ENCODE measurements around the gene RELT. TPM values are rescaled to one million over a fixed set of nuclear protein-coding genes. Genes with fewer than 3 reads are reported as not detected.

RELT gene, protein sequence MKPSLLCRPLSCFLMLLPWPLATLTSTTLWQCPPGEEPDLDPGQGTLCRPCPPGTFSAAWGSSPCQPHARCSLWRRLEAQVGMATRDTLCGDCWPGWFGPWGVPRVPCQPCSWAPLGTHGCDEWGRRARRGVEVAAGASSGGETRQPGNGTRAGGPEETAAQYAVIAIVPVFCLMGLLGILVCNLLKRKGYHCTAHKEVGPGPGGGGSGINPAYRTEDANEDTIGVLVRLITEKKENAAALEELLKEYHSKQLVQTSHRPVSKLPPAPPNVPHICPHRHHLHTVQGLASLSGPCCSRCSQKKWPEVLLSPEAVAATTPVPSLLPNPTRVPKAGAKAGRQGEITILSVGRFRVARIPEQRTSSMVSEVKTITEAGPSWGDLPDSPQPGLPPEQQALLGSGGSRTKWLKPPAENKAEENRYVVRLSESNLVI
- total RNA-seq: 10 to 100 TPM; 21.6 to 23.2 TPM

DNA sequence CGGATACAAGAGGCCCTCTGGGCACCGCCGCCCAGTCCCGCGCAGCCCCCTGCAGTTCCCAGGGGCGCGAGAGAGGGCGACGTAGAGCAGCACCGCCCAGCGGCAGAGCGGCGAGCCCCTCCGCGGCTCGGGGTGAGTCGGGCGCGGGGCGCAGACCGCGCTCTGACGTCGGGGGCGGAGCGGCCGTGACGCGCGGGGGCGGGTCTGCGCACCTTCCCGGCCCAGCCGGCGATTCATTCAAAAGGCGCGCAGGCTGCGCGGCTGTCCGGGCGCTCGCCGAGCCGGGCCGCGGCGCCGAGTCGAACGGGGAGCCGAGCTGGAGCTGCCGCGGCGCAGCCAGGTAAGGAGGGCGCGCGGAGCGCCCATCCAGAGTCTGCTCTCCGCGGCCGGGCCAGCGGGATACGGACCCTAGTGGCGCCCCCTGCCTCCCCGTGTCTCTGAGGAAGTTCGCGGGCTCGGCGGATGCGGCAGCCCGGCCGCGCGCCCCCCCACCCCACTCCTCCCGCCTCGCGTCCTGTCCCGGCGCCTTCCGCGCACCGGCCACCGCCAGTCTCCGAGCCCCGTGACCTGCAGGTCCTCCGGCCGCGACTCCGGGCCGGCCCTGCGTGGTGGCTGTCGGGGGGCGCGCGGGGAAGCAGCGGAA lies at the start of gene RELT:
Gene RELT (plus strand): TSS at position 240 of the 643 bp plus-strand sequence. CDS start 12,738 bp downstream, outside the sequence.

Other genes with a start within 250 kb of the RELT start
- 10 to 100 TPM; 45.9 to 47.3 TPM for gene FCHSD2, start 234.1 kb upstream of the RELT start, total RNA-seq
- not detected for gene P2RY2, start 158.1 kb upstream of the RELT start, total RNA-seq
- gene P2RY6, start 104.1 kb upstream of the RELT start, total RNA-seq: not detected
- not detected for gene ARHGEF17, start 68.1 kb upstream of the RELT start, total RNA-seq
- 10 to 100 TPM; 27.3 to 28.4 TPM for gene FAM168A, start 221.7 kb downstream of the RELT start, total RNA-seq

Data from activated naive CD4-positive, alpha-beta T cell treated with anti-CD3 and anti-CD28 coated beads, Interleukin-2, amount 10 ng/mL, durations not matched to agents 5 hours and 36 hours (primary cell).